HG02610 (cell line): Measurements from ENCODE around the gene RBSN.
A peak's percentile ranks its signal among the peaks of the same experiment; 100 is the strongest.
"Not testable (repeated sequence)": the region's sequence is repeated elsewhere in the genome, so short reads cannot be mapped to it uniquely, and the experiment has no call there.

Experiments
- ATAC-seq: cut with Tn5 transposase; IDR thresholded peaks from one replicate; pipeline ENCODE4 v1.9.1; 2021; ENCODE audit warnings: mild to moderate bottlenecking, moderate library complexity; ENCODE audit not compliant: unreplicated experiment

The RBSN gene

DNA sequence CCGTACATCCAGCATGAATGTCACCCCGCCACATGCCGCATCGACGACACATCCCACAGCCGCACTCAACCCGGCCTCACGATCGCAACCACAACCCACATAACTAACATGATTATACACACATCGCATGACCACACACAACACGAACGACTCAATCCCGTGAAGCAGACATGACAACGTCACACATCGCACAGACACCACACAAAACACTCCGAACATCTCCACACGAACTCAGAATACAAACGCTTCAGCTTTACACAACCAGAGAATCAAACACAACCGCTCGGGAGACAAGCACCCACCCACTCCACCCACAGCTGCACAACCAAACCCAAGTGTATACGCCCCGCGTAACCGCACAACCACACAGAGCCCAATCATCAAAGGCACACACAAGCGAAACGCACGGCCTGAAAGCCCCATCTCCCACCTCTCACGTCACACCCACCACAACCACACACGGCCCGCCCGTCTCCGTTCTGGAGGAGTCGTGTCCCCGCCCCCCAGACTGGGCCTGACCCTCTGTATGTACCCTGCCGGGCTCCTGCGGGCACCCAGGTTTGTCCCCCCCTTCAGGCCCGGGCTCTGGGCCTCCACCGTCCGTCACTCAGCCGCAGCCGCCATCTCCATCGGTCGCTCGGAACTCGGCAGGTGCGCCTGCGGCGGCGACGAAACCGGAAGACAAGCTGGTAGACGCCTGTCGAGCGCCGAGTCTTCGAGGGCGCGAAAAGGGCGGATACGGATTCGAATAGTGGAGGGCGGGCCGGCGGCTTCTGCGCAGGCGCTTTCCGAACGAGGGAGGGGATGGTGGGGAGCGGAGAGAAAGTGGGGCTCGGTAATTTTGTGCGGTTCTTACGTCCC lies at the start of gene RBSN:
TSS of gene RBSN (minus strand) at position 646 of the 861 bp plus-strand sequence. CDS start 3,028 bp downstream, outside the sequence.
- peak; percentile 85 for ATAC-seq

DNA sequence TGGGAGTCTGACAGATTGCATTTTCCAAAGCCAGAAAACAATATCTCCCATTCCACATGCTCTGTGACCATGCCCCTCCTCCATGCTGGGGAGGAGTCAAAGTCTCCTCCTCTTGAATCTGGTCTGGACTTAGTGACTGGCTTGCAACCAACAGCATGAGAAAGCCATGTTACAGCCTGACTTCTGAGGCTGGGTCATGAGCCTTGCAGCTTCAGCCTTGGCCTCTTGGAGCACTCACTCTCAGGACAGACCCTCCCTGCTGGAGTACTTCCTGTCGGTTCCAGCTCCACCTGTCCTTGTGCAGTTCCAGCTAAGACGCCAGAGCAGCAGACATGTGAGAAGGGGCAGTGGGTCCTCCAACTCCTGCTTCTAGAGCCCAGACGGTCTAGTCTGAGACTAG lies 49.7 kb upstream of the RBSN start:
- no peak for ATAC-seq

DNA sequence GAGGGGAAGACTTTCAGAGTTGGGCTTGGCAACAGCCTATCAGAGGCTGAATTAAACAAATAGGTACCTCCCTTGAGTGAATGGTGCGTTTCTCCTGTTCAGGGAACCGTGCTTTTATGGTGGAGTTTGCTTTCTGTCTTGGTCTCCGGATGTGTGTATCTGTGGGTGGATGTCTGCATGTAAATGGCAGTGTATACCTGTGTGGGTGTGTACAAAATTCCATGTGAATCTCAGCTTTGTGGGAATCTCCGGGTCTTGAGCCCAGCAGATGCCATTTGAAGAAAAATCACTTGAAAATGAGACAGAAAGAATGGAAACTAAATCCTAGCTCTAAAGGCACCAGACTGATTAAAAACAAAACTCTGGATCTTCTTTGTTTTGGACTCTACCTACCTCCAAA lies 37.9 kb upstream of the RBSN start:
- not testable (repeated sequence) for ATAC-seq

DNA sequence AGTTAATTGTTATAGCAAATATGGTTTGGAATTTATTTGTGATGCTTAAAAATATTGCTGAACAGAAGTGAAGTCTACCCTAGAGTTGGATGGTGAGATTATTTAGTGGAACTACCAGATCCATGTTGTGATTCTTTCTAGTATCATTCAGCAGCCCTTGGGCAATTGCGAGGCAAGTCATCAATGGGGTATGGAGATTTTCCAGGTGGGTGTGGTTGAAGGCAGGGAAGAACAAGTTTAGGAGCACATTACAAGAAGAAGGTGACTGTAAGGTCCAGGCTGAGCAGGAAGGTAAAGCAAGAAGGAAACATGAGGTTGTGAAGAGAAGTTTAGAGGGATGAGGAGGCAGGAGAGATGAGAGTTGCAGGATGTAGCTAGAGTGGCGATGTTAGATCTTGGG lies 36.0 kb upstream of the RBSN start:
- not testable (repeated sequence) for ATAC-seq

DNA sequence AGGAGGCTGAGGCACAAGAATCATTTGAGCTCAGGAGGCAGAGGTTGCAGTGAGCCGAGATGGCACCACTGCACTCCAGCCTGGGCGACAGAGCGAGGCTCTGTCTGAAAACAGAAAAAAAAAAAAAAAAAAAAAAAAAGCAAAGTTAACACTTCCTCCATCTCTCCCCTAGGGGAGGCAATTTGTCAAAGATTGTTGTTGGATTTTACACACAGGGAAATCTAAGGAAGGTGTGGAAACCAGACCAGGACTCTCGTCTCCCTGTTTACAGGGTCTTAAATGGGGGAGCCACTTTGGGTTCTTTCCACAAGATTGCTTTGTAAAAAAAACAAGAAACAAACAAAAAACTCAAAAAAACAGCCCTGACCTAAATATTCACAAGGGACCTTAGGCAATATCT lies 29.5 kb upstream of the RBSN start:
- not testable (repeated sequence) for ATAC-seq

DNA sequence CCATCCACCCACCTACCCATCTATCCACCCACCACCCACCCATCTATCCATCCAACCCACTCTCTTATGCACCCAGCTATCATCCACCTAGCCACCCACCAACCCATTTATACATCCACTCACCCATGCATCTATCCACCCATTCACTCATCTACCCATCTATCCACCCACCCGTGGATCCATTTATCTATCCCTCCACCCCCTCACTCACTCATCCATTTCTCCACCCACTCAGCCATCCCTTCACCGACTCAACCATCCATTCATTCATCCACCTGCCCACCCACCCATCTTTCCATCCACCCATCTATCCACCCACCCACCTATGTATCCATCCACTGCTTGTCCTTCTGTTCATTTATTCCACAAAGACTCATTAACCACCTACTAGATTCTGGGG lies 28.0 kb upstream of the RBSN start:
- ATAC-seq = not testable (repeated sequence)

DNA sequence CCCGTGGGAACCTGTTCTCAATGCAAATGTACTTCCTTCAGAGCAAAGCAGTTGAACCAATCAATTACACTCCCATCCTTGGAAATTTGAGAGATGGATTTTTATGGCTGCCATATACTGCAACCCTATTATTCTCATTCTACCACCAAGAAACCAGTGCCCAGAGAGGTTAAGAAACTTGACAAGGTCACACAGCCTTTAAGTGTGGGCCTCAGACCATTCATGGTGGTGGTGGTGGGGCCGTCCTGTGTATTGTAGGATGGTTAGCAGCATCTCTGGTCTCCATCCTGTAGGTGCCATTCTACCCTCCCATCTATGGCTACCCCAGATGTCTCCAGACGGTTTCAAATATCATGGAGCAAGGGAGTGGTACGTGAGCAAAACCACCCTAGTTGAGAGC lies 23.4 kb upstream of the RBSN start:
- ATAC-seq = no peak

DNA sequence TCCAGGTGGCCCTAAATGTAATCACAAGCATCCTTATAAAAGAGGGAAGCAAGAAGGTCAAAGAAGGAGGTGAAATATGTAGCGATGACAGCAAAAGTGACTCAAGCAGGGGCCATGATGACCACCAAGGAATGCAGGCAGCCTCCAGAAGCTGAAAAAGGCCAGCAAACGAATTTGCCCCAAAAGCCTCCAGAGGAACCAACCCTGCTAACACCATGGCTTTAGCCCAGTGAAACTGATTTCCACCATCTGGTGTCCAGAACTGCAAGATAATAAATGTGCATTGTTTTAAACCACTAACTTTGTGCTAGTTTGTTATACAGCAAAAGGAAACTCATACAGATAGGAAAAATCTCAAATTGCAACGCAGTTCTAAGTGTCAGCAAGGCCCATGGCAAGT lies 23.0 kb upstream of the RBSN start:
- no peak for ATAC-seq

DNA sequence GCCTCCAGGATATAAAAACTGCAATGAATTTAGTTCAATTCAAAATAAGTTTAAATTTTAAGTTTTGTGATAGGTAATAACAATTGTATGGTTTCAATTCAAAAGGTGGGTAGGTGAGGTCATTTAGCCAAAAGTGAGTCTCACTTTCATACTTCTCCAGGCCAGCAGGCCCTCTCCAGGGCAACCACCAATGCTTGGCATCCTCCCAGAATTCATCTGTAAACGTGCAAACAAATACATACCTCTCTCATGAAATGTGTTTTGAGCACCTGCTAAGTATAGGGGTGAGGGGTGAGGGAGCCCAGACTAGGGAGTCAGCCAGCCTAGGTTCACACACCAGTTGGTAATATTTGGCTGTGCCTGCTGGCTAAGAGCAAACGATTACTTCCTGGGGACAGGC lies 22.0 kb upstream of the RBSN start:
- ATAC-seq = no peak

DNA sequence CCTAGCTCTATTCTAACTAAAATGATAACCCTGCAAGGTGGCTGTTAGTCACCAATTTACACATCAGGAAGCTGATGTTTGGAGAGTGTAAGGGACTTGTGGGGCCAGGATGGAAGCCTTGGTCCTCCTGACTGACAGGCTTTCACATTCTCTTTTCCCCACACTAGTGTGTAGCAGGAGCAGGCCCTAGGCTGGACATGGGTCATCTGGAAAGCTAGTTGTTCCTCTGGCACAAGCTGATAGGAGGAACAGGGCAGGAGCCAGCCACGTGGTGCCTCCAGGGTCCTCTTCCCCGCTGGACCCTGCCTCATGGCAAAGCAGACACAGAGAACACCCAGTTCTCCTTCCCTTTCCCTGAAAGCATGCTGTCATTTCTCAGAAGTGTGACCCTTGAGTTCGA lies 18.1 kb upstream of the RBSN start:
- no peak for ATAC-seq

DNA sequence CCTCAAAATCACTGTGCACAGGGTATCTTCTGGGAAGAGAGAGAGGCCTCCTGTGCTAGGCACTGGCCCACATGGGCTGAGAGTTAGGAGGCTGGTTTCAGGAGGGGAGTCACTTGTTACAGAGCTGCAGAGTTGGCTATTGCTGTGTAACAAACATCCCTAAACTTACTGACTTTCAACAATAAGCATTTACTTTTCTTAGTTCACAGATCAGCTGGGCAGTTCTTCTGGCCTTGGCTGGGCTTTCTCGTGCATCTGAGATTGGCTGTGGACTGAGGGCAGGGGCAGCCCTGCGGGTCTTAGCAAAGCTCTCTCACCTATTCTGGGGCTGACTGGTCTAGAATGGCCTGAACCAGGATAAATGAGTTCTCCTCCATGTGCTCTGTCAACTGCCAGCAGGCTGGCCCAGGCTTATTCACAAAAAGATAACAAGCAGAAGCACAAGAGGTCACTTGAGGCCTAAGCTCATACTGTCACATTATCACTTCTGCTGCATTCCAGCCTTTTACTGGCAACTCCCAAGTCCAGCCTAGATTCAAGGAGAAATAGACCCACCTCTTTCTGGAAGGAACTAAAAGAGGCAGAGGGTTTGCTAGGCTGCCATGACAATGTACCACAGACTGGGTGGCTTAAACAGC lies 17.2 kb upstream of the RBSN start:
- ATAC-seq = no peak

DNA sequence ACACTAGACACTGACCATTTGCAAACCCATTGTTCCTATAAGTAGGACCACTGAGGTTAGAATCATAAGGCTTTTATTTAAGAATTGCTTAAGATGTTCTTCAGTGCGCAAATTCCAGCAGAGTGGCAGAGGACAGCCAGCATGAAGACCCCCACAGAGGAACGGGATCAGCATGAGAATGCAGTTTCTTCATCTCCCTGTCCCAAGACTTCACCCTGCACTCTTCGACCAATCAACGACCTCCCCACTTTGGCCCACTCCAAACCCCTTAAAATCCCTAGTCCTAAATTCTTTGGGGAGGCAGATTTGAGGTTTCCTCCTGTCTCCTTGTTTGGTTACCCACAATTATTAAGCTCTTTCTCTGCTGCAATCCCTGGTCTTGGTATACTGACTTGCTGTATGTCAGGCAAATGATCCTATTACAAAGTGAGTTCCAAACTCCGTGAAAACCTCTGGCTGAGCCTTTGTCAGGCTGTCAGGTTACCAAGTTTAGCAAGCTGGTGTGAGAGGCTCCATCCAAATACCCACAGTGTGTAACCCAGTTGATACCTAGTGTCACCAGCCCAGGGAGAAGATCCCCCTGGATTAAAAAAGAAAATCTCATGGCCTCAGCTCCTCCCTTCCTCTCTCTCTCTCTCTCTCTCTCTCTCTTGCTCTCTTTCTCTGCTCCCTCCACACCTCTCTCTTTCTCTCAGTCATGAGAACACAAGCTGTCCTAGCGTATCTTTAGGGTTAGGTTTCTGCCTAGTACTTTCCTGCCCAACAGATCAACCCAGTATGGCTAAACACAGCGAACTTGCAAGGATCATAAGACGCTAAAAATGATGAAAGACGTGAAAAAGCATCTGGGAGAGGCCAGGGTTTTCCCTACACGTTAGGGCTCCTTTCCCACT lies 15.8 kb upstream of the RBSN start:
- no peak for ATAC-seq

DNA sequence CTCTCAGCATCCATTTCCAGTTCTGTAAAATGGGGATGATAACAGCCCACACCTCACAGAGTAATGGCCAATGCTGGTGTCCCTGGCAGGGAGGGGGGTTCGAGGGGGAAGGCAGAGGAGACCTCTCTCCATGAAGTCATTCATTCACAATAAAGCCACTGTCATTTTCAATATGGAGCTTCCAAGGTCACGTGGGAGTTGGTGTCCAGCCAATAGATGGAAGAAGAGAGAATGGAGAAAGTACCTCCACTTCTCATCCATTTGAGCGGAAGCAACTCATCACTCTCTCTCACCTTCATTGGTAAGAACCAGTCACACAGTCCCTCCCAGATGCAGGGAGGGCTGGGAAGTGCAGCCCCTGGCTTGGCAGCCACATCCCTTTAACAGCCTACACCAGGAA lies 14.9 kb upstream of the RBSN start:
- ATAC-seq = no peak

DNA sequence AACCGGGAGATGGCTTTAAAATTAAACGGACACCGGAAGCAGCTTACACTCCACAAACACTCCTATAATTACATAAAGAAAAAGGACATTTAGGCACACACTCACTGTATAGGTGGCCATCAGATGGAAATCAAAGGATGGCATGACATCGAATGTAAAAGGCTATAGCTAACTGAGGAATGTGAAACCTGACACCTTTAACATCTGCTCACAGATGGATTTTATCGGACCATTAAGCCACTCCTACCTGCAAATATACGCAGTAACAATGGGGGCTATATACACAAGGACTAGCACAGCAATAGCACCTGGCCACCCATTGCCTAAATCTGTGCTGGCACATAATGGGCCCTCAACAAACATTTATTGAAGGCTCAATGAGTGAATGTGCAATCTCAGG lies 14.5 kb upstream of the RBSN start:
- ATAC-seq = no peak

DNA sequence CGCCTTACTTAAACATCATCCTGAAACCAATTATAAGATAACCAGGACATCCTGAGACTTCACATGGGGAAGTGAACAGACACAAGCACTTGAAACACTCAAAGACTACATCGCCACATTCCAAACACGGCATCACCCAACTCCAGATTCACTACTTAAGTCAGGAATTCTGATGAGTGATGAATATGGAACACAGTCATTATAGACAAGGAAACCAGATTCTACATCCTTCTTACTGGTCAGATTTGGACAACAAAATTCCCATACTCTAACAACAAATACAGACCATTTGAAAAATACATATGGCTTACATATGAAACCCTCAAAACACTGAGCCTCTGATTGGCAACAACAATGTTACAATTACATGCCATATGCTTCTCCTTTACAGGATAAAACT lies 13.1 kb upstream of the RBSN start:
- ATAC-seq = no peak

DNA sequence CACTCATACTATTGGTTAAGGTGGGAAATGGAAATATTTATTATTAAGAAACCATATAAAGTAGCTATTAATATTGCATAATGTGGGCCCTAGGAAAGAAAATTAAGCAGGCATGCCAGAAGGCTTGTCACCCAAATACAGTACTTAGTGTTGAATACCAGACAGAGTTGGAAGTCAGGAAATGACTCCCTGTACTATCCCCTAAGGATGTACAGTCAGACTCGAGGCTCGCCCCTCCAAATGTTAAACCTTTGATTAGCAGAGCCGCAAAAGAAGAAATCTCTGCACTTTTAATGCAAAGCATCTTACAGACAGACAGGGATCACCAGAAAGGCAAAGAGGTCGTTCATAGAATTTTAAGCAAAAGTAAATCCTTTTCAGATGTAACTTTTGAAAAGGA lies 11.3 kb upstream of the RBSN start:
- ATAC-seq = no peak

DNA sequence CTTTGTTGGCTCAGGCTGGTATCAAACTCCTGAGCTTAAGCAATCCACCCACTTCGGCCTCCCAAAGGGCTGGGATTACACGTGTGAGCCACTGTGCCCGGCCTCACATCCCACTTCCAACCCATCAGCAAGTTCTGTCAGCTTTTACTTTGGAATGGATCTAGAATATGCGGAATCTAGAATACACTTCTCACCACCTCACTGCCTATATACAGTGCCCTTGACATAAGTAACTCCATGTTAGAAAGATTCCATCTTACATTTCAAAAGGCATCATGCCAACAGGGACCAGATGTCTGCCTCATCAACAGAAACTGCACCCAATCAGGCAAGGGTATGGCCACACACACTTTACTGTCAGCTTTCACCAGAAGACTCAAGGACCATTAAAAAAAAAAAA lies 9.9 kb upstream of the RBSN start:
- ATAC-seq = no peak

DNA sequence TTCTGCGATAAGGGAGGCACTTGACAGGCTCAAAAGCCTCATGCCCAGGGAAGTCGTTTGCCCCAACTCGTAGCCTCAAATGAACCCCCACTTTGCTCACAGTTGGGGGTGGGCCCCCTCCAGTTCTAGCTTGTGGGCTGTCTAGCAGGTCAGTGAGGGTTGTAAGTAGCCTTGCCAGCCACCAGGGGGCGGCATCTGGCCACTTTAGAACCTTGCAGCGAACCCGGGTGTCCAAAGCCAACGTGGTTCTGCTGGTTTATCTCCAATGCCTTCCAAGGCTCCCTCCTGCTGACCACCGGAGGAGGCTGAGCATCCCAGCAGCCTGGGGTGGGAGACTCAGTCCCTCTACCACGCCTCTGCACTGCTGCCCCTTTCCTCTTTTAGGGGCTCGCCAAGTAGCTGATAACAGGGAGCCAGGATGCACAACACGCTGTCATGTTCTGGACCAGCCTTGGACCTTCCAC lies 9.2 kb upstream of the RBSN start:
- peak; percentile 51 for ATAC-seq

DNA sequence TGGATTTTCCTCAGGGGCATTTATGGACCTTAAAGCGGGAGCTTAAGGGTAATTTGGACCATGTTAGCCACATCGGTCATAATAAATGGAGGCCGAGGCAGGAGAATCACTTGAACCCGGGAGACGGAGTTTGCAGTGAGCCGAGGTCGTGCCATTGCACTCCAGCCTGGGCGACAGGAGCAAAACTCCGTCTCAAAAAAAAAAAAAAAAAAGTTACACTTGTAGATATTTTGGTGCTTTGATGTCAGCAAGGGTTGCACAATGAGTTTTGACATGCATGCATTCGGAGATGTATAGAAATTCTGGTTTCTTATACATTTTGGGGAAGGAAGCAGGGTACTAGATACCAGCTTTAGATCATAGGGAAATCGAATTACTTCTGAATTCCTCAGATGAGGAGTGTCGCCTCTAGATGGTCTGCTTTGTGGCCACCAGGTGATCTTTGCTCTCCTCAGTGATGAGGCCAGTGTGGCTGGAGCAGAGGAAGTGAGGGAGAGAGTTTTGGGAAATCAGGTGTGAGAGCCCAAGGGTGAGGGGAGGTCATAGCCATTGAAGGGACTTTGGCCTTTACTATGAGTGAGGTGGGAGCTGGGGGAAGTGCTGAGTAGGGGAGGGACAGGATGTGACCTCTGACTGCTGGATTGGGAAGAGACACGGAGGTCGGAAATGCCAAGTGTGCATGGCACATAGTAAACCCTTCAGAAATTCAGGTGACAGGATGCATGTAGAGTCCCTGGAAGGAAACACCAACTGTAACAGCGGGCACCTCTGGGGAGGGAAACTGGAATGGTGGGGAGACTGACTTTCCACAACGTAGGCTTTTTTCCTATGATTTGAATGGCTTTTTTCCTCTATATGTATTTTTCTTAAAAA lies 8.4 kb upstream of the RBSN start:
- no peak for ATAC-seq

DNA sequence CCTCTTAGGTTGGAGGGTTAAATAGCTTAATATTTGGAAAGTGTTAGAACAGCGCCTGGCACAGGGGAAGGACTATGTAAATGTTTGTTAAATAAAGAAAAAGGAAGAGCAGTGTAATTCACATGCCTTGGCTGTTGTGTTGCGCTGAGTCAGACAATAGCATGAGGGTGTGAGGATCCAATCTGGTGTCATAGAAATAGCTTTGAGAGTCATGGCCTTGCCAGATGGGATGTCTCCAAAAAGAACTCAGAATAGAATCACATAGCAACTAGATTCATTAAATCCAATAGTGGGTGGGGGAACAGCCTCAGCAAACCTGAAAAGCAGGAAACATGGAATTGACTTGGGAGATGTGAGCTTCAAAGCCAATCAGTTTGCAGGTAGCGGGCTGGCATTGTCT lies 3.9 kb upstream of the RBSN start:
- ATAC-seq = no peak
